Osteocyte (in vitro differentiated cells): ENCODE data around the gene ROS1. TPM values are rescaled to one million over a fixed set of nuclear protein-coding genes. Genes with fewer than 3 reads are reported as not detected.

ENCODE experiments used
- DNase-seq: peaks from one replicate; pipeline ENCODE4 v3.0.0; 2021; ENCODE audit warnings: mixed read lengths; ENCODE audit not compliant: unreplicated experiment; ENCODE audit errors: extremely low spot score
- H3K27ac Mint-ChIP-seq: one replicate; pipeline ENCODE4 v1.8.0; 2021; ENCODE audit warnings: mild to moderate bottlenecking, mixed read lengths; ENCODE audit not compliant: unreplicated experiment
- H3K27me3 Mint-ChIP-seq: one replicate; pipeline ENCODE4 v1.8.0; 2021; ENCODE audit warnings: mixed read lengths; ENCODE audit not compliant: unreplicated experiment
- H3K36me3 Mint-ChIP-seq: one replicate; pipeline ENCODE4 v1.8.0; 2021; ENCODE audit warnings: mixed read lengths; ENCODE audit not compliant: unreplicated experiment
- H3K4me1 Mint-ChIP-seq: one replicate; pipeline ENCODE4 v1.8.0; 2021; ENCODE audit warnings: mixed read lengths; ENCODE audit not compliant: unreplicated experiment
- H3K4me3 Mint-ChIP-seq: one replicate; pipeline ENCODE4 v1.8.0; 2021; ENCODE audit warnings: mild to moderate bottlenecking, moderate library complexity, mixed read lengths; ENCODE audit not compliant: unreplicated experiment
- H3K9me3 Mint-ChIP-seq: one replicate; pipeline ENCODE4 v1.8.0; 2021; ENCODE audit warnings: mixed read lengths; ENCODE audit not compliant: unreplicated experiment
- CTCF ChIP-seq: fragments of 200-600 bp; sonication (generic); IDR thresholded peaks from 2 replicates; pipeline ENCODE4 v1.5.0; 2021; ENCODE audit warnings: antibody characterized with exemption, mild to moderate bottlenecking, moderate library complexity
- total RNA-seq: library from RNA; stranded (reverse); gene quantifications from 2 replicates; pipeline ENCODE4 v1.2.1, GENCODE V29; 2021

The ROS1 gene
- total RNA-seq, 1 donor from 2014 or later = not detected

GRCh38 chr6:117456998-117457397, 31.3 kb upstream of the ROS1 start:
- H3K9me3 Mint-ChIP-seq = no peaks in the 10 kb centered on the region
- no peaks in the 10 kb centered on the region for H3K4me1 Mint-ChIP-seq
- no peaks in the 10 kb centered on the region for H3K27me3 Mint-ChIP-seq
- H3K36me3 Mint-ChIP-seq = no peaks in the 10 kb centered on the region
- DNase-seq = no peak
- no peak overlapping the region for H3K27ac Mint-ChIP-seq
- H3K4me3 Mint-ChIP-seq = no peak overlapping the region
- TF ChIP-seq CTCF = no peak

GRCh38 chr6:117456250-117456649, 30.5 kb upstream of the ROS1 start:
- Mint-ChIP-seq H3K27ac (no peak overlapping the region), H3K27me3 (no peaks in the 10 kb centered on the region), H3K4me3 (no peak overlapping the region), H3K36me3 (no peaks in the 10 kb centered on the region), H3K4me1 (peaks cover under 1% of the 10 kb centered on the region), H3K9me3 (no peaks in the 10 kb centered on the region)
- DNase-seq = no peak
- no peak for TF ChIP-seq CTCF

- Mint-ChIP-seq H3K27me3 (no peaks in the 10 kb centered on the region), H3K27ac (no peak overlapping the region), H3K9me3 (no peaks in the 10 kb centered on the region), H3K4me3 (no peak overlapping the region), H3K36me3 (no peaks in the 10 kb centered on the region), H3K4me1 (peaks cover 36% of the 10 kb centered on the region)
- no peak for TF ChIP-seq CTCF
- no peak for DNase-seq
These were observed 25.9 kb upstream of the ROS1 start for GRCh38 chr6:117451671-117452070.

GRCh38 chr6:117449549-117450439, 24.1 kb upstream of the ROS1 start:
- H3K36me3 Mint-ChIP-seq = no peaks in the 10 kb centered on the region
- H3K4me3 Mint-ChIP-seq = peak overlapping the region; percentile 47
- no peaks in the 10 kb centered on the region for H3K9me3 Mint-ChIP-seq
- peaks cover 36% of the 10 kb centered on the region for H3K4me1 Mint-ChIP-seq
- H3K27me3 Mint-ChIP-seq = no peaks in the 10 kb centered on the region
- DNase-seq = no peak
- peak overlapping the region; percentile 75 for H3K27ac Mint-ChIP-seq
- TF ChIP-seq CTCF = peak; percentile 86

- H3K4me3 Mint-ChIP-seq = peak overlapping the region; percentile 39
- DNase-seq = no peak
- peaks cover 36% of the 10 kb centered on the region for H3K4me1 Mint-ChIP-seq
- no peaks in the 10 kb centered on the region for H3K36me3 Mint-ChIP-seq
- TF ChIP-seq CTCF = no peak
- H3K9me3 Mint-ChIP-seq = no peaks in the 10 kb centered on the region
- peak overlapping the region; percentile 2 for H3K27ac Mint-ChIP-seq
- H3K27me3 Mint-ChIP-seq = no peaks in the 10 kb centered on the region
These were observed 23.2 kb upstream of the ROS1 start for GRCh38 chr6:117448732-117449485.
